Measurements from ENCODE around the gene DES.
A peak's percentile ranks its signal among the peaks of the same experiment; 100 is the strongest.

DES gene

DNA sequence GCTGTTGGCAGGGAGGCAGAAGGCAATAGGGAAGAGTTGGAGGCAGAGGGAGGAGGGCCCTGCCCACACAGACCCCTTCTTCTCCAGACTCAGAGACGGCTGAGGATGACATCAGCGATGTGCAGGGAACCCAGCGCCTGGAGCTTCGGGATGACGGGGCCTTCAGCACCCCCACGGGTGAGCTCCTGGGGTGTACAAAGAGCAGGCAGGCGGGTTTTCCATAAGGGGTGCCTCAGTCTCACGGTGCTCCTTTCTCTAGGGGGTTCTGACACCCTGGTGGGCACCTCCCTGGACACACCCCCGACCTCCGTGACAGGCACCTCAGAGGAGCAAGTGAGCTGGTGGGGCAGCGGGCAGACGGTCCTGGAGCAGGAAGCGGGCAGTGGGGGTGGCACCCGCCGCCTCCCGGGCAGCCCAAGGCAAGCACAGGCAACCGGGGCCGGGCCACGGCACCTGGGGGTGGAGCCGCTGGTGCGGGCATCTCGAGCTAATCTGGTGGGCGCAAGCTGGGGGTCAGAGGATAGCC is 26.5 kb downstream of the DES start:
- TF ChIP-seq CTCF (conservative IDR thresholded peaks at IDR 0.05; ENCODE audit: low read depth) = no peak
- no peak overlapping the region for H3K27ac ChIP-seq
- DNase-seq (ENCODE audit: low spot score) = no peak
- ChIA-PET POLR2A (ENCODE audit: low non-redundant PET) (interaction anchor here (1.4 kb wide), 1 partner anchor 8 kb away, joined by 5 read pairs; no protein-coding TSS in a partner anchor), CTCF (interaction anchor here (1.0 kb wide), 1 partner anchor 13 kb away, joined by 3 read pairs; no protein-coding TSS in a partner anchor)

GRCh38 chr2:219445220-219445640 is 27.1 kb downstream of the DES start:
- POLR2A ChIA-PET (ENCODE audit: low non-redundant PET) = no interaction called here
- CTCF ChIA-PET = interaction anchor here (0.7 kb wide), 1 partner anchor 34 kb away, joined by 3 read pairs; no protein-coding TSS in a partner anchor
- H3K27ac ChIP-seq = peak overlapping the region; percentile 13; the same call in 1 of the 2 replicates
- TF ChIP-seq CTCF (conservative IDR thresholded peaks at IDR 0.05; ENCODE audit: low read depth) = no peak
- DNase-seq (ENCODE audit: low spot score) = no peak

- no peak for DNase-seq (ENCODE audit: low spot score)
- peak overlapping the region; percentile 13 for H3K27ac ChIP-seq
- ChIA-PET CTCF (interaction anchor here (0.7 to 1.6 kb wide), 2 partner anchors 30 to 31 kb away, joined by 3 to 4 read pairs; no protein-coding TSS in a partner anchor), POLR2A (ENCODE audit: low non-redundant PET) (no interaction called here)
- no peak for TF ChIP-seq CTCF (conservative IDR thresholded peaks at IDR 0.05; ENCODE audit: low read depth)
Measured at GRCh38 chr2:219446101-219446504, 27.9 kb downstream of the DES start.

DNA sequence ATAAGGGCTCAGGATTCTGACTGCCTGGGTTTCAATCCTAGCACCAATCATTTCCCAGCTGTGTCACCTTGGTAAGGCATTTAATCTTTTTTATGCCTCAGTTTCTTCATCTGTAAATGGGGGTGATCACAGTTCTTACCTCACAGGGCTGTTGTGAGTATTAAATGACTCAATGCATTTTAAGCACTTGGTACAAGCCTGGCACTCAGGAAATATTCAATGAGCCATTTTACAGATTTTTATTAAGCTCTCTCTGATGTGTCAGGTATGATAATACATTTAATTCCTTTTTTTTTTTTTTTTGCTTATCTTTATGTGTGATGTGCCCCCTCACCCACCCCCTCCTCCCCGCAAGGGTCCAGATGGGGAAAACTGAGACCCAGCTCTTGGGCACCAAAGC is 28.5 kb downstream of the DES start:
- H3K27ac ChIP-seq = no peak overlapping the region
- POLR2A ChIA-PET (ENCODE audit: low non-redundant PET) = no interaction called here
- DNase-seq (ENCODE audit: low spot score) = no peak
- TF ChIP-seq CTCF (conservative IDR thresholded peaks at IDR 0.05; ENCODE audit: low read depth) = no peak
- CTCF ChIA-PET = interaction anchor here (0.7 to 1.6 kb wide), 5 partner anchors 13 to 63 kb away, joined by 3 to 4 read pairs (median 4); partner anchors contain the start of gene GMPPA

DNA sequence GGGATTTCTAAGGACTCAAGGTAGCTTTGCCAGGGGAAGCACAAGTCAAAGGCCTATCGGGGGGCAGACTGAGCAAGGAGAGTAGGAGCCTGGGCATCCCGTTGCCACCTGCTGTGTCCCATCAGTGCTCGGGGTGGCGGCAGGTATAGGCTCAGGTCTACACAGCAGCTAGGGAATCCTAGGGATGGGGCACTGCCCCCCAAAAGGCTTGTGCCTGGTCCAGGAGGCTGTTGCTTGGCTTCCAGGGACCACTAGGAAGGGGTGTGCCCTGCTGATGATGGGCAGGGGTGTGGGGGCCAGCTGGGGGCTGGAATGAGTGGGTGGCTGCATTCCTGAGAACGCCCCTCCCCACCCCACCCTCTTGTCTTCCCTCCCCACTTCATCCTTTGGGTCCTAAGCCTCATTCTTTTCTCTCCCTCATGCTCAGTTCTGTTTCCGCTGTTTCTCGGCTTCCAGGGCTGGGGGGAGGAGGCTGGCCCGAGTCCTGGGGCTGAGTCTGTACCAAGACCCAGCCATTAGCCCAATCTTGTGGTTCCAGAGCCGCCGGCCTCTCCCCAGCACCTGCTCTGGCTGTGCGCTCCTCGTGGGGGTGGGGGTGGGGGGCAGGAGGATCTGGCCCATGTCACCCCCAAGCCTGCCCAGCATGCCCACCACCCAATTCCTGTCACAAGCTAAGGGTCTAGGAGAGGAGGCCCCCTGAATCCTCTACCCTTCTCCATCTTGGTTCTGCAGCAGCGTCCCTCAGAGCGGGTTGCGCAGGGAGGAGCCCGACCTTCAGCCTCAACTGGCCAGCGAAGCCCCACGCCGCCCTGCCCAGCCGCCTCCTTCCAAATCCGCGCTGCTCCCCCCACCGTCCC is 29.3 kb downstream of the DES start:
- CTCF ChIA-PET = interaction anchor here (0.7 to 1.6 kb wide), 5 partner anchors 12 to 63 kb away, joined by 3 to 4 read pairs (median 4); partner anchors contain the start of gene GMPPA
- no peak for TF ChIP-seq CTCF (conservative IDR thresholded peaks at IDR 0.05; ENCODE audit: low read depth)
- DNase-seq (ENCODE audit: low spot score) = no peak
- H3K27ac ChIP-seq = no peak overlapping the region
- POLR2A ChIA-PET (ENCODE audit: low non-redundant PET) = no interaction called here

GRCh38 chr2:219448099-219448775 is 30.1 kb downstream of the DES start:
- no peak overlapping the region for H3K27ac ChIP-seq
- TF ChIP-seq CTCF (conservative IDR thresholded peaks at IDR 0.05; ENCODE audit: low read depth) = no peak
- no peak for DNase-seq (ENCODE audit: low spot score)
- ChIA-PET CTCF (interaction anchor here (0.6 kb wide), 1 partner anchor 44 kb away, joined by 4 read pairs; no protein-coding TSS in a partner anchor), POLR2A (ENCODE audit: low non-redundant PET) (no interaction called here)

Measured in RWPE1 (cell line).